Cerebellar cortex (tissue), 1 donor: ENCODE data around the gene RNF14.

ENCODE experiments used
- DNase-seq: peaks from one replicate; pipeline ENCODE4 v3.0.0-alpha.2; 2015; ENCODE audit warnings: low spot score

RNF14 gene

DNA sequence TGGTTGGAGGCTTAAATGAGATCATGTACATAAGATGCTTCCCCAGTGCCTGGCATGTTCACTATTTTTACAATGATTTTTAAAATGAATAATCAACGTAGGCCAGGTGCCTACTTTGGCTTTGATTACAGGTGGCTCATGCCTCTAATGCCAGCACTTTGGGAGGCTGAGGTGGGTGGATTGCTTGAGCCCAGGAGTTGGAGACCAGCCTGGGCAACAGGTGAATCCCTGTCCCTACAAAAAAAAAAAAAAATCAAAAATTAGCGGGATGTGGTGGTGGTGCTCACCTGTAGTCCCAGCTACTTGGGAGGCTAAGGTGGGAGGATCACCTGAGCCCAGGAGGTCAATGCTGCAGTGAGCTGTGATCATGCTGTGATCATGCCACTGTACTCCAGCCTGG lies 20.1 kb upstream of the RNF14 start:
- DNase-seq = no peak

DNA sequence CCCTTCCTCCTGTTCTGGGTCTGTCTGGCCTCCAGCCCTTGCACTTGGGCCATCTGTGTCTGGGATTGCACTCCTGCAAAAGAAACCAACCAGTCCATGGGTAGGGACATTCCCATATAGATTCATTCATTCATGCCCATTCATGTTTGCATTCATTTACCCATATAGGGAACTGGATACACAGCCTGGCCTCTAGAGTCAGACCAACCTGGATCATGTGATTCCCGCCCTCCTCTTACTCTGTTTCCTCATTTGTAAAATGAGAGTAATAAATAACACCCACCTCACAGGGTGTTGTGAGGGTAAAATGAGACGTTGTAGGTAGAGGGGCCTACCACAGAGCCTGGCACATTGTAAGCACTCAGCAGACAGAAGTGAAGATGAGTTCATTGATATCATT lies 19.4 kb upstream of the RNF14 start:
- no peak for DNase-seq

- no peak for DNase-seq
Measured at GRCh38 chr5:141950207-141951005, 18.5 kb upstream of the RNF14 start.

DNA sequence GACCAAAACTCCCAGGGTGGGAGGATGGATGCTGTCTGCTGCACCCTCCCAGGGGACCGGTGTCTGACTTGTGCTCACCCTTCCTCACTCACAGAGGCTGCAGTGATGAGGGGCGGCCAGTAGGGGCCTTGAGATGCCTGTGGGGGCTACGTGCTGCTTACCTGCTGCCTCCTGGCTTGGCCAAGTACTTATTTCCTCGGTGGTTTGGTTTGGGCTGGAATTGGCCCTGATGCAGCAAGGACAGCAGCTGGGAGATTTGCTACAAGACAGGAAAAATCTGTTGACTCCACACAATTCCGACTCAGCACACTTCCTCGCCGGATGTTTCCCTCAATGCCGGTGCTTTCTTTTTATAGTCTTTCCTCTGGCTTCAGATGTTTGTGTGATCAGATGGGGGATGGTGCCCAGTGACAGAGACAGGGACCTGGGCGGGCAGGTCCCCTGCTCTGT lies 17.5 kb upstream of the RNF14 start:
- no peak for DNase-seq

DNA sequence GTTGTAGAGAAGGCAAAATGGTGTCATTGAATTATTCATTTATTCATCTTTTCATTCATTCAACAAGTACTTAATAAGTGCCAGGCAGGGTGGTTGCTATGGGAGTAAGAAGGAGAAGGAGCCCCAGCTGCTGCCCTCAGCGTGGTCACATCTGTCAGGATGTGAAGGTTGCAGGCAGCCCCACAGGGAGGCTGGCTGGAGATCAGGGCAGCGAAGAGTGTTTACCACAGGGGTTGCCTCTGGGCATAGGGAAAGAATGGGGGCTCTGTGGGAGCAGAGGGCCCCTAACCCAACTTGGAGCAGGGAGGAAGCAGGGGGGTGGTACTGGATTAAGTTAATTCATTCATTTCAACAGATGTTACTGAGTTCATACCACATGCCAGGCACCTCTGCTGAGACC lies 16.9 kb upstream of the RNF14 start:
- DNase-seq = no peak

DNA sequence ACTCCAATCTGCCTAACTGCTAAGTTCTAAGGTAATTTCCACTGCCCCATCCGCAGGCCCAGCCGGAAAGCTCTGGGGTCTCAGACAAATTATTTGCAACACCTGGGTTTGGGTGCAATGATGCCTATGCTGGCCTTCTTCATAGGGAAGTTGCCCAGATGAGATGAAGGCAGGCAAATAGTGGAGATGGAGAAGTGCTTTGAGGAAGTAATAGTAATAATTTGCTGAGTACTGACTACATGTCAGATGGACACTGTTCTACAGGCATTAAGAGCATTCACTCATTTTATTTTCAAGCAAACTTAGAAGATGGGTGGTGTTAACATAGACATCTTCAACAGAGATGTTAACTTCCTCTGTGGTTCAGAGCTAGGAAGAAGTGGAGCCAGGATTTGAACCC lies 14.7 kb upstream of the RNF14 start:
- no peak for DNase-seq

GRCh38 chr5:141957367-141957996 lies 11.4 kb upstream of the RNF14 start:
- DNase-seq = no peak

DNA sequence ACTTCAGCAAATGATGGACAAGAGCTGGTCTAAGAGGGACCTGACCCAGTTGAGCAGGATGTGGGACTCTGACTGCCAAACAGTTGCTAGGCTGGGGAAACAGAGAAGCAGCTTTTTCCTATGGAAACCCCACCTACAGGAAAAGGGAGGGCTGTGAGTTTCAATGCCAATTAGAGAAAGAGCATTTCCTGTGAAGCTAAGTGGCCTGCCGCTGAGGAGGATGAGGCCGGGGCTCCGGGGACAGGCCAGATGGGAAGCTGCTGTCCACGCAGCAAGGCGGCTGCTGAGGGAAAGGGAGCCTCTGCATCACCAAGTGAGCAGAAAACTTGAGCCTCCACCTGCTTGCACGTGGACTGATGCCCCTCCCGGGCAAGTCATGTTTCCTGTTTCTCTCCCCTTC lies 10.8 kb upstream of the RNF14 start, which contains the start of gene PCDH12:
PCDH12 (minus strand) TSS at position 90 of the 400 bp plus-strand sequence. CDS start 351 bp downstream, outside the sequence.
- no peak for DNase-seq

DNA sequence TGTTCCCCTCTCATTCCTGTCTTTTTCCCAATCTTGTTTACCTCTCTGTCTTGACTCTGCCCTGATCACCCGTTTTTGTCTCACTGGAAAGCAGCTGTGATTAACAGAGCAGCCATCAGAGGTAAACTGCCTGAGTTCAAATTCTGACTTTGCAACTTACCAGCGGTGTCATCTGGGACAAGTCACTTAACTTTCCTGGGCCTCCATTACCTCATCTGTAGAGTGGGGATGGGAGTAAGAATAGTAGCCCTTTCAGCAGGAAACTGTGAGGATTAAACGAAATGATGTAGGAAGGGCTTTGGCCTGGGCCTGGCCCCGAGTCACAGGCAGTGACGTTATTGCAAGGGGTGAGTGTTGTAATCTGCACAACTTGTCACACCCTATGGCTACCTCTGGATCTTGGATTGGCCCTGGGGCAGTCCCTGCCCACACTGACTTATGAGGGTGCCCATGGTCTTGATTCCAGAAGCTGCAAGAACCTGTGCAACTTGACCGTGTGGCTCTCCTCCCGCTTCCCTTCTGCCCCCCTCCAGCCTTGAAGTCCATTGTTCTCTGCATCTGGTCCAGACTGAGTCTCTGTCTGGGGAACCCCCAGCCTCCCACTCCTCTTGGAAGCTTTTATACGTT lies 10.2 kb upstream of the RNF14 start:
- no peak for DNase-seq

DNA sequence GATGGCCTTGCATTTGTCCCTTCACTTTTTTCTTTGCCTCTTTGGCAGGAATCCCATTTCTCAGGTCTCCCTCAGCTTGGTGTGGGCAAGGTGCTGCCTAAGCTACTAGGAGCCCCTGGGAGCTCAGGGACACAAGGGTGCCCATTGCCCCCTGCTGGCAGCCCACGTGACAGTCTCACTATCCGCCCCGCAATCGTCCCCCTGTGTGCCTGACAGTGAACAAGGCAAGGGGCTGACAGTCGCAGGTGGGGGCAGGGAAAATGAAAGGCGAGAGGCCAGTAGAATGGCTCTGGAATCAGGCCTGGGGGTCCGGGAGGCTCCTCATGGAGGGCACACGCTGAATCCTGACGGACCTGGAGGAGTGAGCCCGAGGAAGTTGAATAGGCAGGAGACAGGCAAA lies 8.9 kb upstream of the RNF14 start:
- no peak for DNase-seq

DNA sequence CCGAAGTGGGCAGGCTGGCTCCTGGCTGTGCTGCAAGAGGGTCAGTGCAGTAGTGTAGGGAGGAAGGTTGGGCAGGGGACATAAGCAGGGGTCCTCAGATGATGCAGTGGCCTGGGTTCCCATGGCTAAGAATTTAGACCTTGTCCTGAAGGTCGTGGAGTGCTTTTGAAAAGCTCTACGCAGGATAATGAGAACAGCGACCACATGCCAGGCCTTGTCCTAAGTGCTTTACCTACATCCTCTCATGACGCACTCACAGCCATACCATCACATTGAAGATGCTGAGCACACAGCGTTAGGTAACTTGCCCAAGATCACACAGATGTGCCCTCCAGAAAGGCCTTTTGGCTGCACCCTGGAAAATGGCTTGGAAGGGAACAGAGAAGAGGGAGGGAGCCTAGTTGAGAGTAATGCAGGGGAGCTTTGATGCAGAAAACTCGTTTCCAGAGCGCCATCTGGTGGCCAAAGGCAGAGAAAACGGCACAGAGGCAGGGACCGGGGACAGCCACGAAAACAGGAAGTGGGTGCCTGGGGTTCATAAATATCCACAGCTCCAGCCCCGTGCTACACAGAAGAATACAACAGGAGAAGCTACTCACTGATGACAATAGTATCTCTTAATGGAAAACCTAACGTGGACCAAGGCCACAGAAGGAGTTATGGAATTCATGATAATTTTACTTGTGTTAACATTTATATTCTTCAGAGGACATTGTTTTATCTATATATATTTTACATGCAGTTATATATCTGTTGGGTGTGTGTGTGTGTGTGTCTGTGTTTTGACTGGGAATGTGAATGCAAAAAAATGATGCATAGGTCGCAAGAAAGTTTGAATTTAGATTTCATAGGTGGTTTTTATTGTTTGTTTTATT lies 8.2 kb upstream of the RNF14 start:
- DNase-seq = peak; percentile 93

DNA sequence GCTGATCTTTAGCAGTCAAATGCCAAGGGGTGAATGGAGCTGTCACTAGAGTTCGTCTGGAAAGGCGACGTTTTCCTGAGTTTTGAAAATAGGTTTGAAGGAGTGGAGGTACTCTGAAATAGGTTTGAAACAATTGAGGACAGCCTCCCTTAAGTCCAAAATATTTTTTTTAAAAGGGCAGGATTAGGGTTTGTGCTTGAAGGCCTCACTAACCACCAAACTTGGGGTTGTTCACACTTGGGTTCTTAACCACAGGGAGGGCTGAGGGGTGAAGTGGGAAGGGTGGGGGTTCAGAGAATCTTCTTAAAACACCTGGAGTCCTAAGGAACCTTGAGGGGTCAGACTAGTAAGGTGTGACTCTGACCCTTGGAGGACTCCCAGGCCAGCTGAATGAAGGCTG lies 7.4 kb upstream of the RNF14 start:
- DNase-seq = no peak

DNA sequence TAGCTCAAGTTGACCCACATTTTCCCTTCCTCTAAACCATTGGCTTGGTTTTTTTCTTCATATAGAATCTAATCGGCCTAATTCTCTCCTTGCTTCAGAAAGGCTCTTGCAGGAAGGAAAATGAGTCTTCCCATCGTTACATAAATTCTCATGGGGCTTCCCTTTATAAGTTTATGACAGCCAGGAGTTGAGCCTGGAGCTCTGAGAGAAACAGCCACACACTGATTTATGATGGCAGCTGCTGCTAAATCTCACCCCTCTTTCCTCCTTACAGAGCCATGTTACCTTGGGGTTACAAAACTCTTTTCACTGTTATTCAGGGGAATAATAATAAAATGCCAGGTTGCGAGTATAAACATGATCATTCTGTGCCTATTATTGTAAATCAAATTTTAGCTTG lies 5.2 kb upstream of the RNF14 start:
- no peak for DNase-seq

GRCh38 chr5:141965071-141965470 lies 3.8 kb upstream of the RNF14 start:
- no peak for DNase-seq

- DNase-seq = no peak
Measured at GRCh38 chr5:141966275-141966962, 2.5 kb upstream of the RNF14 start.

DNA sequence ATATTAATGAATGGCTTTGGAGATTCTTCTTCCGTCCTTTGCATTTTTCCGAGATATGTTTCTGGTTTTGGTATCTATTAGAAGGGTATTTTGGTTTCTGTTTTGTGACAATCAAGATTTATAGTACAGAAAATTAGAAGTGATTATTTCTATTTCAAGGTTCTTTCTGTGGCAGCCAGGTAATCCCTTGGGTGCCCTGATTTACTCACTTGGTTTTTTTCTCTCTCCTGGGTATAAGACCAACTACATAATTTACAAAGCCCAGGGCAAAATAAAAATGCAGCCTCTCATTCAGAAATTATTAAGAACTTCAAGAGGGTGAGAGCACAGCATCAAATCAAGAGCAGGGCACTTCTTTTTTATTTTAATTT lies 2.0 kb upstream of the RNF14 start:
- DNase-seq = no peak

DNA sequence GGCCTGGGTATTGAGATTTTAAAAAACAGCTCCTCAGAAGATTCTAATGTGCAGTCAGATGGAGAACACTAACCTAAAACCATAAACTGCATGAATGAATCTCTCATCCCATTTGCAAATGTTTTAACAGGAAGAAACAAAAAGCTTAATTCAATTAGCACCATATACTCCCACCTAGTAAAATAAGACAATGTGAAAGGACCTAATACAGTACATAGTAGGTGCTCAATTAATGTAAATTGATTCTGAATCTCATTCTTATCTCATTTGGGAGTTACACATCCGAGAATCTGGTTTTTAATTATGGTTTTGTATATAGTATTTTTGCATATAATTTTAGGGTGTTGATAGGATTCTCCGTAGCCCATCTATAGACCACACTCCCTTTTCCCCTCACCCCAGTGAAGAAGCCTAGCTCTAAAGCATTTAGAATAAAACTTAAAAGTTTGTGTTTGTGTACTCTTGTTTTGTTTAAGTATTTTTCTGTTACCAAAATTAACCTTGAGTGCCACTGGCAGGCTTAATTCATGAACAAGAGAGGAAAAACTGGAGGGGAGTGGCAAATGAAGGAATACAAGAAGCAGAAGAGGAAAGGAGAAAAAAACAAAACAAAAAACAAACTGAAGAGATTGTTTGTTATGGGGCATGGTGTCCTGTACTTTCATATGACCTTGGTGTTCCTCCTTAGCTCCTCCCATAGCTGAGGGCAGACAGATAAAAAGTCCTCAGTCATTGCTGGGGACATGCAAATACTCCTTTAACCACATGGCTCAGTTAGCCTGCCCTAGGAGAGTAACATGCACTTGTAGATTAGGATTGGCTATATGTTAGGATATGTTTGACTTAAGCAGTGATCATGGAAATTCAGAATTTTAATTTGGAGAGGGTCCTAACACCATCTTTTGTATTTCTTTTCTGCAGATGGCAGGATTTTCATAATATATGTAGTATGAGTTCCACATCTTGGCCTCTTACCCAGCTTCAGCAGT lies 1.2 kb downstream of the RNF14 start:
- DNase-seq = peak; percentile 14

DNA sequence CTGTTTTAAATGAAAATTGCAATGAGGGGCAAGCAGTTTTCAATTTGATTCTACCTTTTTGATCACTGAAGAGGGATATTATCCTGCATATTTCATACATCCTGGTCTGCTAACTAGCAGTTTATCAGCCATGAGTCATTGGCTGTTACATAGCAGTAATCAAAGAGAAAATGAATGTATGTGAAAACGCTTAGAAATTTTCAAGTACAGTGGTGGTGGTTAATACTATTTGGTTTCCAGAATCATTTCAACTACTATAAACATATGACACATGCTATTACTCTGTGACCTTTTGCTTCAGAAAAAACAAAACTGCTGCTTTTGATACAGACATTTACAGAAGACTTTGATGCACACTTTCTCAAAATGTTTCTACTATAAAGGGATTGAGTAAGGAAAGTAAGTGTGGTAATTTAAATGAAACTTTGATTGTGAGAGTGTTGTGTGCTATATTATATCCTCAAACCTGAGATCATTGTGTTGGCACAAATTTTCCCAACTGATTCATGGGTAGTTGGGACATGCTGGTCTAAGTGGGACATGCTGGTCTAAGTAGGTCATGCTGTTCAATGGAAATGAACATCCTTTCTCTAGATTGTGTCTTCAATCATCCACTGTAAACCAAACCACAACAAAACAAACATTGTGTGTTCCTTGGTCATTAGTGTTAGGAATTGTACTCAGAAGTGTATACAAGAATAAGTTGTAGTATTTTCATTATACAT lies 5.1 kb downstream of the RNF14 start:
- DNase-seq = peak; percentile 22

- DNase-seq = no peak
Measured at GRCh38 chr5:141976176-141976575, 7.3 kb downstream of the RNF14 start.

DNA sequence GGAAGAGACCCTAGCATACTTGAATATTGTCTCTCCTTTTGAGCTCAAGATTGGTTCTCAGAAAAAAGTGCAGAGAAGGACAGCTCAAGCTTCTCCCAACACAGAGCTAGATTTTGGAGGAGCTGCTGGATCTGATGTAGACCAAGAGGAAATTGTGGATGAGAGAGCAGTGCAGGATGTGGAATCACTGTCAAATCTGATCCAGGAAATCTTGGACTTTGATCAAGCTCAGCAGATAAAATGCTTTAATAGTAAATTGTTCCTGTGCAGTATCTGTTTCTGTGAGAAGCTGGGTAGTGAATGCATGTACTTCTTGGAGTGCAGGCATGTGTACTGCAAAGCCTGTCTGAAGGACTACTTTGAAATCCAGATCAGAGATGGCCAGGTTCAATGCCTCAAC lies 9.5 kb downstream of the RNF14 start:
- DNase-seq = no peak
